ENCODE measurements around the gene RPLP1.

The RPLP1 gene

GRCh38 chr15:69452692-69453521, at the start of gene RPLP1:
RPLP1 (plus strand) TSS chr15:69452818; CDS start chr15:69452949, 131 bp downstream.
- peak; percentile 95 for DNase-seq (ENCODE audit: low read depth)

GRCh38 chr15:69403594-69403993, 49.0 kb upstream of the RPLP1 start:
- DNase-seq (ENCODE audit: low read depth) = peak; percentile 94

GRCh38 chr15:69405110-69405509, 47.5 kb upstream of the RPLP1 start:
- DNase-seq (ENCODE audit: low read depth) = no peak

- no peak for DNase-seq (ENCODE audit: low read depth)
These were observed 44.8 kb upstream of the RPLP1 start for GRCh38 chr15:69407719-69408400.

- DNase-seq (ENCODE audit: low read depth) = no peak
These were observed 43.8 kb upstream of the RPLP1 start for GRCh38 chr15:69408841-69409240.

GRCh38 chr15:69410248-69410874, 42.3 kb upstream of the RPLP1 start:
- peak; percentile 53 for DNase-seq (ENCODE audit: low read depth)

- DNase-seq (ENCODE audit: low read depth) = no peak
These were observed 40.3 kb upstream of the RPLP1 start for GRCh38 chr15:69412274-69412673.

GRCh38 chr15:69412701-69413100, 39.9 kb upstream of the RPLP1 start:
- DNase-seq (ENCODE audit: low read depth) = no peak

GRCh38 chr15:69413822-69414700, 38.6 kb upstream of the RPLP1 start, which contains the start of gene KIF23:
KIF23 (plus strand) TSS chr15:69414349; CDS start chr15:69414466, 117 bp downstream.
- DNase-seq (ENCODE audit: low read depth) = peak; percentile 97

- peak; percentile 97 for DNase-seq (ENCODE audit: low read depth)
These were observed 37.9 kb upstream of the RPLP1 start for GRCh38 chr15:69414701-69415167.

- DNase-seq (ENCODE audit: low read depth) = peak; percentile 61
These were observed 37.2 kb upstream of the RPLP1 start for GRCh38 chr15:69415381-69415780.

- DNase-seq (ENCODE audit: low read depth) = peak; percentile 77
These were observed 35.0 kb upstream of the RPLP1 start for GRCh38 chr15:69417581-69417980.

GRCh38 chr15:69421498-69421897, 31.1 kb upstream of the RPLP1 start:
- peak; percentile 67 for DNase-seq (ENCODE audit: low read depth)

GRCh38 chr15:69422336-69422895, 30.2 kb upstream of the RPLP1 start:
- DNase-seq (ENCODE audit: low read depth) = peak; percentile 85

- DNase-seq (ENCODE audit: low read depth) = peak; percentile 73
These were observed 28.6 kb upstream of the RPLP1 start for GRCh38 chr15:69424001-69424400.

- DNase-seq (ENCODE audit: low read depth) = peak; percentile 45
These were observed 27.7 kb upstream of the RPLP1 start for GRCh38 chr15:69424748-69425413.

- no peak for DNase-seq (ENCODE audit: low read depth)
These were observed 18.8 kb upstream of the RPLP1 start for GRCh38 chr15:69433831-69434230.

- peak; percentile 58 for DNase-seq (ENCODE audit: low read depth)
These were observed 18.4 kb upstream of the RPLP1 start for GRCh38 chr15:69434238-69434637.

GRCh38 chr15:69434679-69435078, 17.9 kb upstream of the RPLP1 start:
- no peak for DNase-seq (ENCODE audit: low read depth)

- no peak for DNase-seq (ENCODE audit: low read depth)
These were observed 16.6 kb upstream of the RPLP1 start for GRCh38 chr15:69435985-69436384.

GRCh38 chr15:69436951-69437350, 15.7 kb upstream of the RPLP1 start:
- no peak for DNase-seq (ENCODE audit: low read depth)

Measured in EH (cell line).